Left ventricle myocardium inferior (tissue), 1 donor: ENCODE results near the gene CRY1. TPM values are rescaled to one million over a fixed set of nuclear protein-coding genes. Genes with fewer than 3 reads are reported as not detected.

Source experiments
- DNase-seq: peaks from one replicate; pipeline ENCODE4 v3.0.0-alpha.2; 2020
- H3K27ac ChIP-seq: fragments of 200-600 bp; replicated peaks from 2 replicates; pipeline ENCODE4 v1.8.0; 2021
- H3K27me3 ChIP-seq: fragments of 200-600 bp; 2 replicates; pipeline ENCODE4 v1.8.0; 2021; ENCODE audit warnings: low read depth
- H3K36me3 ChIP-seq: fragments of 200-600 bp; 2 replicates; pipeline ENCODE4 v1.8.0; 2021
- H3K4me1 ChIP-seq: fragments of 200-600 bp; 2 replicates; pipeline ENCODE4 v1.8.0; 2021
- H3K4me3 ChIP-seq: fragments of 200-600 bp; 2 replicates; pipeline ENCODE4 v1.8.0; 2021; ENCODE audit warnings: mild to moderate bottlenecking, moderate library complexity
- H3K9me3 ChIP-seq: fragments of 200-600 bp; replicated peaks from 2 replicates; pipeline ENCODE4 v1.8.0; 2021
- intact Hi-C: fragments of 100-400 bp; cut with micrococcal nuclease; formaldehyde crosslinking; loops from one replicate; pipeline ENCODE4 v1.11.0; 2022
- total RNA-seq: library from RNA; stranded (reverse); fragmentation: NEBNext Ultra II Directional; extraction: Animal tissue kit (Norgen Biotek cat#: 25700); gene quantifications from one replicate; pipeline ENCODE4 v1.2.1, GENCODE V29; 2021
- TF ChIP-seq, protein P1 (sequence below): fragments of 200-600 bp; IDR thresholded peaks from 2 replicates; pipeline ENCODE4 v1.8.0; 2021; ENCODE audit warnings: antibody characterized with exemption, mild to moderate bottlenecking, borderline replicate concordance
- donor health status: DM: no; HTN: yes; CAD: no; lungs with severe emphysema.

Gene CRY1
- total RNA-seq, 1 donor from 2014 or later = 10.0 TPM

DNA sequence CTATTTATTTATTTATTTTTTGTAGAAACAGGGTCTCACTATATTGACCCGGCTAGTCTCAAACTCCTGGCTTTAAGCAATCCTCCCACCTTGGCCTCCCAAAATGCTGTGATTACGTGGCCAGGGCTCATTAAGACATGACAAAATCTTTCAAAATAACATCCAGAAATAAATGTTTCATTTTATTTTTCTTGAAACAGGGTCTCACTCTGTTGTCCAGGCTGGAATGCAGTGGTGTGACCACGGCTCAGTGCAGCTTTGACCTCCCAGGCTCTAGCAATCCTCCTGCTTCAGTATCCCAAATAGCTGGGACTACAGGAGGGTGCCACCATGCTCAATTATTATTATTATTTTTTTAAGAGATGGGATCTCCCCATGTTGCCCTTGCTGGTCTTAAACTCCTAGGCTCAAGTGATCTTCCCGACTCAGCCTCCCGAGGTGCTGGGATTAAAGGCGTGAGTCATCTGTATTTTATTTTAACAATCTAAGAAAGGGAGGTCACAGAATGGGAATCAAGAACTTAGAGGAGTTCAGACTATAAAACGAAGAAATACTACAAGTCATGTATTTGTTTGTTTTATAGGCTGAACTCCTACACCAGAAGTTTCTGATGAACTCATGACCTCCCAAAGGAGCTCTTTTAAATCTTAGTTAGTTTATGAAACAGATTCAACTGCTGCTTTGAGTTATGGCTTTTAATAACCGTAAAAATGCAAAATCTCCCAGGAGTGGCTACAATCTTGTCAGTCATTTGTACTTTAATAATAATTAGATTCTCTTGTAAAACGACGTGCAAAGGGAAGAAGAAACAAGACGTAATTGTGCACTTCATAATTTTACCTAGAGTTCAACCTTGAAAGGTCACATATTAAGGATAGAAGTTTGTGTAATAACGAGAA, 139.7 kb downstream of the CRY1 start:
- no peak overlapping the region for H3K27ac ChIP-seq
- no peaks in the 10 kb centered on the region for H3K9me3 ChIP-seq
- peaks cover 47% of the 10 kb centered on the region for H3K4me1 ChIP-seq
- intact Hi-C loops = no loop called here
- H3K36me3 ChIP-seq = no peaks in the 10 kb centered on the region
- no peak overlapping the region for H3K4me3 ChIP-seq
- DNase-seq = no peak
- no peaks in the 10 kb centered on the region for H3K27me3 ChIP-seq
- TF ChIP-seq, protein P1, sequence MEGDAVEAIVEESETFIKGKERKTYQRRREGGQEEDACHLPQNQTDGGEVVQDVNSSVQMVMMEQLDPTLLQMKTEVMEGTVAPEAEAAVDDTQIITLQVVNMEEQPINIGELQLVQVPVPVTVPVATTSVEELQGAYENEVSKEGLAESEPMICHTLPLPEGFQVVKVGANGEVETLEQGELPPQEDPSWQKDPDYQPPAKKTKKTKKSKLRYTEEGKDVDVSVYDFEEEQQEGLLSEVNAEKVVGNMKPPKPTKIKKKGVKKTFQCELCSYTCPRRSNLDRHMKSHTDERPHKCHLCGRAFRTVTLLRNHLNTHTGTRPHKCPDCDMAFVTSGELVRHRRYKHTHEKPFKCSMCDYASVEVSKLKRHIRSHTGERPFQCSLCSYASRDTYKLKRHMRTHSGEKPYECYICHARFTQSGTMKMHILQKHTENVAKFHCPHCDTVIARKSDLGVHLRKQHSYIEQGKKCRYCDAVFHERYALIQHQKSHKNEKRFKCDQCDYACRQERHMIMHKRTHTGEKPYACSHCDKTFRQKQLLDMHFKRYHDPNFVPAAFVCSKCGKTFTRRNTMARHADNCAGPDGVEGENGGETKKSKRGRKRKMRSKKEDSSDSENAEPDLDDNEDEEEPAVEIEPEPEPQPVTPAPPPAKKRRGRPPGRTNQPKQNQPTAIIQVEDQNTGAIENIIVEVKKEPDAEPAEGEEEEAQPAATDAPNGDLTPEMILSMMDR = no peak

DNA sequence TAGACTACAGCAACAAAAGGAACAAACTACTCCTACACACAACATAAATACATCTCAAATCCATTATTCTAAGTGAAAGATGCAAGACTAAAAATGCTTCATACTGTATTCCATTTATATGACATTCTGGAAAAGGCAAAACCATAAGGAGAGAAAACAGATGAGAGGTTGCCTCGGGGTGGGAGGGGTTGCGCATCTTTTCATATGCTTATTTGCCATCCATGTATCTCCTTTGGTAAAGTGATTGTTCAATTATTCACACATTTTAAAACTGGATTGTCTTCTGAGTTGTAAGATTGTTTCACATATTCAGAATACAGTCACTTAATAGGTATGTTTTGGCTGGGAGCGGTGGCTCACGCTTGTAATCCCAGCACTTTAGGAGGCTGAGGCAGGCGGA, 142.8 kb downstream of the CRY1 start:
- H3K27ac ChIP-seq = no peak overlapping the region
- H3K9me3 ChIP-seq = no peaks in the 10 kb centered on the region
- no peak overlapping the region for H3K4me3 ChIP-seq
- TF ChIP-seq, protein P1 = no peak
- H3K4me1 ChIP-seq = peaks cover 18% of the 10 kb centered on the region
- H3K27me3 ChIP-seq = no peaks in the 10 kb centered on the region
- no peak for DNase-seq
- intact Hi-C loops = no loop called here
- no peaks in the 10 kb centered on the region for H3K36me3 ChIP-seq

DNA sequence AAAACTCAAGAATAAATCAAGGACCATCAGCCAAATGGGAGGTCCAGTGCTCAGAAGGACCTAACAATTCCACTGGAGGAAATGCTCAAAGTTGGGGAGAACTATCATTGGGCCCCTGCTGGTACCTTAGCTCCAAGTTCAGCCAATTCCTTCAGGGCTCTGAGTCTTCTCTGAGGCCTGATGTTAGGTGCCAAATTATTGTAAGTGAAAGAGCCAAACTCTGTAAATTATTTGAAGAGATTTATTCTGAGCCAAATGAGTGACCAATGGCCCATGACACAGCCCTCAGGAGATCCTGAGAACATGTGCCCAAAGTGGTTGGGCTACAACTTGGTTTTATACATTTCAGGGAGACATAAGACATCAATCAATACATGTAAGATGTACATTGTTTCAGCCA, 145.9 kb downstream of the CRY1 start:
- H3K4me1 ChIP-seq = no peaks in the 10 kb centered on the region
- intact Hi-C loops = no loop called here
- no peak overlapping the region for H3K4me3 ChIP-seq
- TF ChIP-seq, protein P1 = no peak
- no peaks in the 10 kb centered on the region for H3K9me3 ChIP-seq
- no peak for DNase-seq
- no peaks in the 10 kb centered on the region for H3K27me3 ChIP-seq
- no peaks in the 10 kb centered on the region for H3K36me3 ChIP-seq
- no peak overlapping the region for H3K27ac ChIP-seq

DNA sequence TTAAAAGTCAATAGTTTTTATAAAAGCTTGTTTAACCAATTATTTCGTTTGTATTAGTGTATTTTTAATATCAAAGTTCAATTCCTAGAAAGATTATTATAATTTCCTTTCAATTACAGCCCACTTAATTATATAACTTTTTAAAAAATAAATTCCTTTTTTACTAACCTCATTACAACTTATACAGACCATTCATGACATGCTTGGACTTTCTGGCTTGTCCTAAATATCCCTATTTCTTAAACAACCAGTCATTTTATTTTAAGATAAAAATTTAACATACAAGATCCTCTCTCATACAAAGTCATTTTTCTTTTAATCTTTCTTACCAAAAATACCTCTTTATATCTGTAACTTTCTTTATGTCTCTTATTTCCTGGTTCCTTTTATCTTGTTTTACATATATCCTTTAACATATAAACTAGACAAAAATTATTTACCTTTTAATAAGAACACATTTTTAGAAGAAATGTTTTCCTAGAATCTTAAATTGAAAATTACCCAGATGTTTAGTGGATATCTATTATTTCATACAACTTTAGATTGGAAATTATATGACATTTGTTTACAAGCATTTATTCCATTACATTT, 148.0 kb downstream of the CRY1 start:
- no peaks in the 10 kb centered on the region for H3K9me3 ChIP-seq
- H3K27me3 ChIP-seq = no peaks in the 10 kb centered on the region
- H3K4me1 ChIP-seq = peaks cover 10% of the 10 kb centered on the region
- no peaks in the 10 kb centered on the region for H3K36me3 ChIP-seq
- DNase-seq = no peak
- H3K27ac ChIP-seq = no peak overlapping the region
- TF ChIP-seq, protein P1 = no peak
- intact Hi-C loops = no loop called here
- H3K4me3 ChIP-seq = no peak overlapping the region

DNA sequence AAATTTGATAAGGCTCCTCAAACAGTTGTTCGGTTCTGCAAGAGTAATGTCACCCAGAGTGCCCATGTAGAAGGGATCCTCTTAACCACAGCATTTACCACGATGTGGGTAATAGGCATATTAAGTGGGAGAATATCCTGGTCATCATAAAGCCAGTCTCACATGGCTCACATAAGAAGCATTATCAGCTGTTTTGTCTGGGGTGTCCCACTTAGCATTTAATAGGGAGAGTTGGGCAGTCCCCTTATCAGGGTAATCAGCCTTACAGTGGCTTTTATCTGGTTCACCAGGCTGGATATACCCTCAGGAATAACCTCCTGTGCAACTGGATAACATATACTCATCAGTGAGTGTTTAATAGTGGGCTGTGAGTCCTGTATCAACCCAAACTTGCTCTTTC, 150.6 kb downstream of the CRY1 start:
- TF ChIP-seq, protein P1 = no peak
- no peaks in the 10 kb centered on the region for H3K36me3 ChIP-seq
- H3K9me3 ChIP-seq = no peaks in the 10 kb centered on the region
- no peaks in the 10 kb centered on the region for H3K27me3 ChIP-seq
- peaks cover 10% of the 10 kb centered on the region for H3K4me1 ChIP-seq
- no peak for DNase-seq
- no peak overlapping the region for H3K4me3 ChIP-seq
- intact Hi-C loops = no loop called here
- H3K27ac ChIP-seq = no peak overlapping the region
